HepG2 (cell line): ENCODE measurements around the gene TNK1. TPM values are rescaled to one million over a fixed set of nuclear protein-coding genes. Genes with fewer than 3 reads are reported as not detected.

ENCODE experiments used
- ATAC-seq: fragments of 200-7000 bp; cut with Tn5 transposase; 3 replicates; pipeline ENCODE4 v1.9.1; 2020; ENCODE audit warnings: mild to moderate bottlenecking, moderate library complexity
- BruUV-seq: library from RNA; stranded (reverse); fragments of 400-500 nt; replicated peaks from 2 replicates; lab custom pipeline; 2021; lab: Mats Ljungman, UMichigan
- CTCF ChIA-PET: fragments of 300-600 bp; formaldehyde crosslinking; extraction: SDS; loops from one replicate; lab custom pipeline; 2021; ENCODE audit warnings: low total read pairs, inconsistent platforms, low intra/inter-chr PET ratio; lab: Yijun Ruan, JAX
- POLR2A ChIA-PET: fragments of 350-600 bp; sonication (Branson Sonifier 250); formaldehyde crosslinking; loops from one replicate; lab custom pipeline; 2020; ENCODE audit warnings: antibody characterized with exemption, inconsistent platforms; lab: Yijun Ruan, JAX
- DNase-seq: peaks from one replicate; pipeline ENCODE4 v3.0.0-alpha.2; 2015; ENCODE audit warnings: low spot score
- FAIRE-seq: peaks from 3 replicates; lab custom pipeline; 2011; peaks lifted over from hg19 to GRCh38; lab: Jason Lieb, UNC
- H2AFZ ChIP-seq: one replicate; pipeline ENCODE4 v1.6.1; 2011; ENCODE audit warnings: low read length, inconsistent platforms
- H3K27ac ChIP-seq: fragments of 300-600 bp; 3 replicates; pipeline ENCODE4 v1.8.0; 2011; ENCODE audit warnings: mixed run types, mild to moderate bottlenecking, mixed read lengths, low read length, inconsistent platforms; ENCODE audit not compliant: insufficient read depth; ENCODE audit errors: extremely low read length
- H3K27me3 ChIP-seq, 2 experiments: fragments of 200-600 bp in 1 of 2; 2 replicates in 1 of 2; 3 replicates in 1 of 2; pipeline versions ENCODE4 v1.6.0 to v1.8.0; 2011; ENCODE audit warnings: low read length in 2 of 2, mild to moderate bottlenecking in 2 of 2, moderate library complexity in 2 of 2, inconsistent platforms in 1 of 2; ENCODE audit not compliant: insufficient read depth in 2 of 2, control insufficient read depth in 1 of 2
- H3K36me3 ChIP-seq, 2 experiments: fragments of 200-600 bp in 1 of 2; replicated peaks in 1 of 2; 2 replicates in 1 of 2; 3 replicates in 1 of 2; pipeline versions ENCODE4 v1.5.1 to v1.8.0; 2011; ENCODE audit warnings: low read length in 2 of 2, inconsistent platforms in 1 of 2; ENCODE audit not compliant: insufficient read depth in 2 of 2, control insufficient read depth in 1 of 2
- H3K4me1 ChIP-seq: 2 replicates; pipeline ENCODE4 v1.5.1; 2012; ENCODE audit warnings: low read length, inconsistent platforms; ENCODE audit not compliant: insufficient read depth
- H3K4me2 ChIP-seq: 2 replicates; pipeline ENCODE4 v1.6.0; 2011; ENCODE audit warnings: low read depth, low read length, inconsistent platforms
- H3K4me3 ChIP-seq, 3 experiments: fragments of 200-600 bp in 1 of 3; sonication (generic), shearing (Covaris generic) in 1 of 3; replicated peaks in 1 of 3; 2 replicates each; pipeline ENCODE4 v1.5.1; 2011 to 2016; ENCODE audit warnings: low read length in 3 of 3, inconsistent platforms in 2 of 3, low read depth in 2 of 3, mild to moderate bottlenecking in 2 of 3, control low read depth in 1 of 3, mixed read lengths in 1 of 3; ENCODE audit not compliant: insufficient read depth in 1 of 3
- H3K79me2 ChIP-seq: one replicate; pipeline ENCODE4 v1.6.1; 2011; ENCODE audit warnings: low read length, inconsistent platforms; ENCODE audit not compliant: insufficient read depth
- H3K9ac ChIP-seq: 2 replicates; pipeline ENCODE4 v1.6.0; 2011; ENCODE audit warnings: mild to moderate bottlenecking, low read depth, low read length, inconsistent platforms; ENCODE audit not compliant: insufficient read depth
- H3K9me3 ChIP-seq: 2 replicates; pipeline ENCODE4 v1.5.1; 2012; ENCODE audit warnings: mild to moderate bottlenecking, low read length
- H4K20me1 ChIP-seq: 2 replicates; pipeline ENCODE4 v1.6.0; 2011; ENCODE audit warnings: inconsistent platforms, mild to moderate bottlenecking, low read length, moderate library complexity; ENCODE audit not compliant: insufficient read depth
- AHDC1 ChIP-seq: sonication (generic); formaldehyde crosslinking; IDR thresholded peaks from 2 replicates; pipeline ENCODE4 v1.5.1; 2020; ENCODE audit warnings: mild to moderate bottlenecking, missing genetic modification reagents, borderline replicate concordance
- GFI1 ChIP-seq: sonication (generic); formaldehyde crosslinking; IDR thresholded peaks from 2 replicates; pipeline ENCODE4 v1.5.0; 2020; ENCODE audit warnings: missing genetic modification reagents, mild to moderate bottlenecking, borderline replicate concordance
- KDM6A ChIP-seq: IDR thresholded peaks from 2 replicates; pipeline ENCODE4 v1.6.1; 2016; ENCODE audit warnings: low read depth
- PRMT3 ChIP-seq: sonication (generic); formaldehyde crosslinking; IDR thresholded peaks from 2 replicates; pipeline ENCODE4 v1.8.1; 2022; ENCODE audit warnings: low read depth, mild to moderate bottlenecking, moderate library complexity, missing genetic modification reagents, borderline replicate concordance
- RORA ChIP-seq: sonication (generic); formaldehyde crosslinking; IDR thresholded peaks from 2 replicates; pipeline ENCODE4 v1.5.0; 2020; ENCODE audit warnings: mild to moderate bottlenecking, missing genetic modification reagents, moderate library complexity
- TRAFD1 ChIP-seq: sonication (generic); formaldehyde crosslinking; IDR thresholded peaks from 2 replicates; pipeline ENCODE4 v1.5.1; 2020; ENCODE audit warnings: missing genetic modification reagents, mild to moderate bottlenecking, borderline replicate concordance
- ZNF12 ChIP-seq: sonication (generic); formaldehyde crosslinking; IDR thresholded peaks from 2 replicates; pipeline ENCODE4 v1.5.0; 2020; ENCODE audit warnings: missing genetic modification reagents
- ZNF34 ChIP-seq: sonication (generic); formaldehyde crosslinking; IDR thresholded peaks from 2 replicates; pipeline ENCODE4 v1.4.0; 2020; ENCODE audit warnings: mild to moderate bottlenecking, missing genetic modification reagents, borderline replicate concordance
- WGBS: methylation state at CpG from one replicate; pipeline ENCODE4 v1.1.6; 2017; ENCODE audit warnings: low lambda C conversion rate; 5-methylcytosine and 5-hydroxymethylcytosine counted together
- in situ Hi-C: cut with HindIII; loops from 2 replicates; pipeline ENCODE4 v1.10.0; 2017; ENCODE audit warnings: low pct_unique_long_range_greater_than_20kb; ENCODE audit not compliant: extremely low pct_ligation_motif_present
- intact Hi-C: fragments of 100-400 bp; cut with micrococcal nuclease; formaldehyde crosslinking; loops from one replicate; pipeline ENCODE4 v1.10.0; 2022; ENCODE audit not compliant: unreplicated experiment
- polyA plus RNA-seq, 8 experiments: library from polyadenylated mRNA; depleted of rRNA in 3 of 8; stranded (reverse) in 7 of 8; unstranded in 1 of 8; fragments of >200 nt; fragmentation: Illumina TruSeq in 4 of 8; extraction: Trizol in 4 of 8; gene quantifications; 2 replicates each; pipeline versions ENCODE4 v1.2.1 to v1.2.3, GENCODE V29; 2011 to 2016; ENCODE audit warnings: low read depth in 4 of 8, missing spikeins in 1 of 8, mixed read lengths in 1 of 8; ENCODE audit not compliant: insufficient read depth in 1 of 8
- total RNA-seq, 5 experiments: library from RNA; depleted of rRNA; stranded (reverse); fragments of >200 nt; fragmentation: Illumina TruSeq; extraction: Trizol; gene quantifications; 2 replicates each; pipeline ENCODE4 v1.2.3, GENCODE V29; 2016; ENCODE audit warnings: low read depth in 1 of 5
- TF ChIP-seq, protein P1 (sequence below): sonication (generic); formaldehyde crosslinking; IDR thresholded peaks from 2 replicates; pipeline ENCODE4 v1.4.0; 2020; ENCODE audit warnings: mild to moderate bottlenecking, missing genetic modification reagents

Gene TNK1
- total and polyA plus RNA-seq, 2 of the 13 experiments (the other 11 are each of a cell fraction or from before 2014, with no cell fraction given) = 2.0 to 3.5 TPM

DNA sequence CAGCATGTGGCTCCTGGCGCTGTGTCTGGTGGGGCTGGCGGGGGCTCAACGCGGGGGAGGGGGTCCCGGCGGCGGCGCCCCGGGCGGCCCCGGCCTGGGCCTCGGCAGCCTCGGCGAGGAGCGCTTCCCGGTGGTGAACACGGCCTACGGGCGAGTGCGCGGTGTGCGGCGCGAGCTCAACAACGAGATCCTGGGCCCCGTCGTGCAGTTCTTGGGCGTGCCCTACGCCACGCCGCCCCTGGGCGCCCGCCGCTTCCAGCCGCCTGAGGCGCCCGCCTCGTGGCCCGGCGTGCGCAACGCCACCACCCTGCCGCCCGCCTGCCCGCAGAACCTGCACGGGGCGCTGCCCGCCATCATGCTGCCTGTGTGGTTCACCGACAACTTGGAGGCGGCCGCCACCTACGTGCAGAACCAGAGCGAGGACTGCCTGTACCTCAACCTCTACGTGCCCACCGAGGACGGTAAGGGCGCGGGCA is 27.4 kb downstream of the TNK1 start:
- no peaks in the 10 kb centered on the region for H3K9me3 ChIP-seq
- no TSS peak for BruUV-seq

More for the DNA sequence above, 27.4 kb downstream of the TNK1 start:
- Histone ChIP-seq H4K20me1 (no peaks in the 10 kb centered on the region), H3K4me3 (no peak overlapping the region), H3K4me1 (peaks cover 10% of the 10 kb centered on the region), H3K79me2 (no peaks in the 10 kb centered on the region), H3K27ac (no peak overlapping the region), H3K4me2 (no peak overlapping the region), H3K27me3 (no peaks in the 10 kb centered on the region; a peak in 1 of 5 replicates), H2AFZ (no peak overlapping the region), H3K9ac (no peak overlapping the region), H3K36me3 (0 out of 5 replicates have a peak, but pooled peaks cover 0 to 2% of the 10 kb centered on the region in 2 experiments)
- in situ Hi-C loops (no loop called here), intact Hi-C loops (no loop called here)
- DNase-seq (no peak), FAIRE-seq (no peak), ATAC-seq (no peak)
- POLR2A ChIA-PET = no interaction called here
- CTCF ChIA-PET = no interaction called here
- WGBS = 98% methylated on average over 52 of the region's 58 CpGs
- TF ChIP-seq ZNF12 (CRISPR knock-in tag) (no peak), ZNF34 (no peak), PRMT3 (CRISPR knock-in tag) (no peak), RORA (no peak), TRAFD1 (CRISPR knock-in tag) (no peak), AHDC1 (CRISPR knock-in tag) (no peak), GFI1 (CRISPR knock-in tag) (no peak), KDM6A (no peak)
- TF ChIP-seq, protein P1, sequence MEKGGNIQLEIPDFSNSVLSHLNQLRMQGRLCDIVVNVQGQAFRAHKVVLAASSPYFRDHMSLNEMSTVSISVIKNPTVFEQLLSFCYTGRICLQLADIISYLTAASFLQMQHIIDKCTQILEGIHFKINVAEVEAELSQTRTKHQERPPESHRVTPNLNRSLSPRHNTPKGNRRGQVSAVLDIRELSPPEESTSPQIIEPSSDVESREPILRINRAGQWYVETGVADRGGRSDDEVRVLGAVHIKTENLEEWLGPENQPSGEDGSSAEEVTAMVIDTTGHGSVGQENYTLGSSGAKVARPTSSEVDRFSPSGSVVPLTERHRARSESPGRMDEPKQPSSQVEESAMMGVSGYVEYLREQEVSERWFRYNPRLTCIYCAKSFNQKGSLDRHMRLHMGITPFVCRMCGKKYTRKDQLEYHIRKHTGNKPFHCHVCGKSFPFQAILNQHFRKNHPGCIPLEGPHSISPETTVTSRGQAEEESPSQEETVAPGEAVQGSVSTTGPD = no peak
